HCT116 (cell line): ENCODE data around the gene ARHGEF16.

Experiments used
- CEBPB ChIP-seq: IDR thresholded peaks from 2 replicates; pipeline ENCODE4 v1.6.1; 2012; ENCODE audit warnings: low read depth
- EGR1 ChIP-seq: IDR thresholded peaks from 2 replicates; pipeline ENCODE4 v1.6.1; 2012; ENCODE audit warnings: low read depth
- EZH2 ChIP-seq: fragments of 200-600 bp; sonication (generic); IDR thresholded peaks from 2 replicates; pipeline ENCODE4 v1.6.1; 2017; ENCODE audit warnings: antibody characterized with exemption, mixed run types
- POLR2A ChIP-seq: IDR thresholded peaks from 2 replicates; pipeline ENCODE4 v1.7.0; 2011; ENCODE audit warnings: borderline replicate concordance; ENCODE audit not compliant: insufficient read depth, insufficient read length; ENCODE audit errors: extremely low read depth
- POLR2AphosphoS5 ChIP-seq: IDR thresholded peaks from 2 replicates; pipeline ENCODE4 v1.6.1; 2011; ENCODE audit warnings: mild to moderate bottlenecking, low read depth, low read length, moderate library complexity
- RAD21 ChIP-seq: IDR thresholded peaks from 2 replicates; pipeline ENCODE4 v1.6.1; 2012; ENCODE audit warnings: low read depth, mild to moderate bottlenecking
- REST ChIP-seq: IDR thresholded peaks from 2 replicates; pipeline ENCODE4 v1.6.1; 2012; ENCODE audit warnings: low read depth
- TCF7L2 ChIP-seq: IDR thresholded peaks from 2 replicates; pipeline ENCODE4 v1.7.0; 2011; ENCODE audit warnings: borderline replicate concordance, inconsistent platforms; ENCODE audit not compliant: insufficient read depth, insufficient read length; ENCODE audit errors: extremely low read depth
- YY1 ChIP-seq: IDR thresholded peaks from 2 replicates; pipeline ENCODE4 v1.6.1; 2011; ENCODE audit warnings: low read length, low read depth, moderate library complexity, mild to moderate bottlenecking; ENCODE audit not compliant: insufficient replicate concordance; ENCODE audit errors: extremely low read depth
- ZNF274 ChIP-seq: fragments of 200-500 bp; sonication (Bioruptor generic); IDR thresholded peaks from 2 replicates; pipeline ENCODE4 v1.6.1; 2014; ENCODE audit warnings: mild to moderate bottlenecking, low read depth, low read length, inconsistent platforms
- TF ChIP-seq, protein P1 (sequence below), 3 experiments: fragments of 200-600 bp in 1 of 3; sonication (generic) in 1 of 3; IDR thresholded peaks in 2 of 3; conservative IDR thresholded peaks in 1 of 3; 2 replicates each; pipeline ENCODE4 v1.5.1; 2012 to 2017; ENCODE audit warnings: low read depth in 2 of 3, low read length in 2 of 3, antibody characterized with exemption in 1 of 3, borderline replicate concordance in 1 of 3, control low read depth in 1 of 3, mild to moderate bottlenecking in 1 of 3, mixed read lengths in 1 of 3, mixed run types in 1 of 3, moderate library complexity in 1 of 3; ENCODE audit not compliant: insufficient read depth in 1 of 3
- TF ChIP-seq, protein P2 (sequence below): IDR thresholded peaks from 2 replicates; pipeline ENCODE4 v1.6.1; 2011; ENCODE audit warnings: mild to moderate bottlenecking, low read length, moderate library complexity; ENCODE audit not compliant: insufficient replicate concordance; ENCODE audit errors: extremely low read depth

- TF ChIP-seq EZH2 (no peak), EGR1 (no peak), YY1 (no peak), TCF7L2 (no peak), CEBPB (no peak), REST (no peak), POLR2A (no peak), POLR2AphosphoS5 (no peak), RAD21 (no peak), ZNF274 (no peak)
- TF ChIP-seq, protein P1, sequence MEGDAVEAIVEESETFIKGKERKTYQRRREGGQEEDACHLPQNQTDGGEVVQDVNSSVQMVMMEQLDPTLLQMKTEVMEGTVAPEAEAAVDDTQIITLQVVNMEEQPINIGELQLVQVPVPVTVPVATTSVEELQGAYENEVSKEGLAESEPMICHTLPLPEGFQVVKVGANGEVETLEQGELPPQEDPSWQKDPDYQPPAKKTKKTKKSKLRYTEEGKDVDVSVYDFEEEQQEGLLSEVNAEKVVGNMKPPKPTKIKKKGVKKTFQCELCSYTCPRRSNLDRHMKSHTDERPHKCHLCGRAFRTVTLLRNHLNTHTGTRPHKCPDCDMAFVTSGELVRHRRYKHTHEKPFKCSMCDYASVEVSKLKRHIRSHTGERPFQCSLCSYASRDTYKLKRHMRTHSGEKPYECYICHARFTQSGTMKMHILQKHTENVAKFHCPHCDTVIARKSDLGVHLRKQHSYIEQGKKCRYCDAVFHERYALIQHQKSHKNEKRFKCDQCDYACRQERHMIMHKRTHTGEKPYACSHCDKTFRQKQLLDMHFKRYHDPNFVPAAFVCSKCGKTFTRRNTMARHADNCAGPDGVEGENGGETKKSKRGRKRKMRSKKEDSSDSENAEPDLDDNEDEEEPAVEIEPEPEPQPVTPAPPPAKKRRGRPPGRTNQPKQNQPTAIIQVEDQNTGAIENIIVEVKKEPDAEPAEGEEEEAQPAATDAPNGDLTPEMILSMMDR (IDR thresholded peaks at IDR 0.05 in 2 of 3, conservative IDR thresholded peaks at IDR 0.05 in 1 of 3; ENCODE audit: borderline replicate concordance in 1 of 3, insufficient read depth in 1 of 3, low read depth in 2 of 3, low read length in 2 of 3) = no peak
- TF ChIP-seq, protein P2, sequence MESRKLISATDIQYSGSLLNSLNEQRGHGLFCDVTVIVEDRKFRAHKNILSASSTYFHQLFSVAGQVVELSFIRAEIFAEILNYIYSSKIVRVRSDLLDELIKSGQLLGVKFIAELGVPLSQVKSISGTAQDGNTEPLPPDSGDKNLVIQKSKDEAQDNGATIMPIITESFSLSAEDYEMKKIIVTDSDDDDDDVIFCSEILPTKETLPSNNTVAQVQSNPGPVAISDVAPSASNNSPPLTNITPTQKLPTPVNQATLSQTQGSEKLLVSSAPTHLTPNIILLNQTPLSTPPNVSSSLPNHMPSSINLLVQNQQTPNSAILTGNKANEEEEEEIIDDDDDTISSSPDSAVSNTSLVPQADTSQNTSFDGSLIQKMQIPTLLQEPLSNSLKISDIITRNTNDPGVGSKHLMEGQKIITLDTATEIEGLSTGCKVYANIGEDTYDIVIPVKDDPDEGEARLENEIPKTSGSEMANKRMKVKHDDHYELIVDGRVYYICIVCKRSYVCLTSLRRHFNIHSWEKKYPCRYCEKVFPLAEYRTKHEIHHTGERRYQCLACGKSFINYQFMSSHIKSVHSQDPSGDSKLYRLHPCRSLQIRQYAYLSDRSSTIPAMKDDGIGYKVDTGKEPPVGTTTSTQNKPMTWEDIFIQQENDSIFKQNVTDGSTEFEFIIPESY = no peak
Measured at GRCh38 chr1:3438661-3439180, 15.7 kb upstream of the ARHGEF16 start.
